HEK293T (cell line): ENCODE measurements around the gene XRCC1.
"Not testable (repeated sequence)": the region's sequence is repeated elsewhere in the genome, so short reads cannot be mapped to it uniquely, and the experiment has no call there.

Experiments
- CTCF ChIA-PET: fragments of 350-600 bp; formaldehyde crosslinking; extraction: SDS; loops from one replicate; lab custom pipeline; 2021; ENCODE audit warnings: antibody characterized with exemption, inconsistent platforms; lab: Yijun Ruan, JAX
- POLR2A ChIA-PET: fragments of 350-600 bp; formaldehyde crosslinking; extraction: SDS; loops from one replicate; lab custom pipeline; 2020; ENCODE audit warnings: antibody characterized with exemption, inconsistent platforms; lab: Yijun Ruan, JAX
- DNase-seq: peaks from one replicate; pipeline ENCODE4 v3.0.0; 2012; ENCODE audit warnings: mixed read lengths; ENCODE audit errors: extremely low spot score
- ARNT ChIP-seq: fragments of 450-650 bp; IDR thresholded peaks from 2 replicates; pipeline ENCODE4 v1.6.1; 2017; ENCODE audit warnings: mild to moderate bottlenecking
- BHLHE40 ChIP-seq: fragments of 450-650 bp; IDR thresholded peaks from 2 replicates; pipeline ENCODE4 v1.6.1; 2016; ENCODE audit warnings: mild to moderate bottlenecking, moderate library complexity, borderline replicate concordance
- CTBP1 ChIP-seq: fragments of 450-650 bp; IDR thresholded peaks from 2 replicates; pipeline ENCODE4 v1.6.1; 2016; ENCODE audit warnings: borderline replicate concordance
- ELF4 ChIP-seq: fragments of 450-650 bp; IDR thresholded peaks from 2 replicates; pipeline ENCODE4 v1.6.1; 2017; ENCODE audit warnings: antibody characterized with exemption
- FOXA1 ChIP-seq: fragments of 450-650 bp; IDR thresholded peaks from 2 replicates; pipeline ENCODE4 v1.6.1; 2016; ENCODE audit warnings: mild to moderate bottlenecking
- FOXK2 ChIP-seq: fragments of 450-650 bp; IDR thresholded peaks from 2 replicates; pipeline ENCODE4 v1.6.1; 2016; ENCODE audit warnings: mild to moderate bottlenecking
- FOXM1 ChIP-seq: fragments of 450-650 bp; IDR thresholded peaks from 2 replicates; pipeline ENCODE4 v1.6.1; 2017; ENCODE audit warnings: mild to moderate bottlenecking, borderline replicate concordance
- HDGF ChIP-seq: fragments of 450-650 bp; IDR thresholded peaks from 2 replicates; pipeline ENCODE4 v1.6.1; 2017; ENCODE audit warnings: antibody characterized with exemption, borderline replicate concordance
- L3MBTL2 ChIP-seq: fragments of 450-650 bp; conservative IDR thresholded peaks from 2 replicates; pipeline ENCODE4 v1.6.1; 2016; ENCODE audit warnings: mild to moderate bottlenecking
- LEF1 ChIP-seq: fragments of 450-650 bp; IDR thresholded peaks from 2 replicates; pipeline ENCODE4 v1.6.1; 2017; ENCODE audit warnings: mild to moderate bottlenecking, borderline replicate concordance
- NFRKB ChIP-seq: fragments of 450-650 bp; IDR thresholded peaks from 2 replicates; pipeline ENCODE4 v1.6.1; 2016; ENCODE audit warnings: mild to moderate bottlenecking, moderate library complexity
- PKNOX1 ChIP-seq: fragments of 450-650 bp; IDR thresholded peaks from 2 replicates; pipeline ENCODE4 v1.6.1; 2016
- SP1 ChIP-seq: fragments of 450-650 bp; IDR thresholded peaks from 2 replicates; pipeline ENCODE4 v1.6.1; 2017
- SUZ12 ChIP-seq: fragments of 450-650 bp; IDR thresholded peaks from 2 replicates; pipeline ENCODE4 v1.6.1; 2016; ENCODE audit warnings: mild to moderate bottlenecking
- TARDBP ChIP-seq: fragments of 450-650 bp; IDR thresholded peaks from 2 replicates; pipeline ENCODE4 v1.6.1; 2016
- ZNF384 ChIP-seq: fragments of 450-650 bp; IDR thresholded peaks from 2 replicates; pipeline ENCODE4 v1.6.1; 2016

XRCC1 gene

GRCh38 chr19:43607238-43608205 is 32.2 kb upstream of the XRCC1 start:
- CTCF ChIA-PET, result no interaction called here
- TF ChIP-seq FOXK2, result no peak
- TF ChIP-seq ARNT, result no peak
- no peak for TF ChIP-seq FOXM1
- TF ChIP-seq PKNOX1, result no peak
- no peak for TF ChIP-seq FOXA1
- TF ChIP-seq L3MBTL2, result no peak
- TF ChIP-seq HDGF, result no peak
- POLR2A ChIA-PET, result no interaction called here
- no peak for DNase-seq

- TF ChIP-seq BHLHE40, result no peak
- no peak for TF ChIP-seq FOXA1
- no peak for TF ChIP-seq ARNT
- no peak for TF ChIP-seq ZNF384
- TF ChIP-seq FOXK2, result no peak
- TF ChIP-seq L3MBTL2, result no peak
- TF ChIP-seq CTBP1, result no peak
- TF ChIP-seq TARDBP, result no peak
- no peak for TF ChIP-seq FOXM1
- no peak for TF ChIP-seq PKNOX1
- TF ChIP-seq HDGF, result no peak
- no peak for TF ChIP-seq SP1
- TF ChIP-seq LEF1, result no peak
- TF ChIP-seq NFRKB, result no peak
- TF ChIP-seq ELF4, result no peak
- no peak for TF ChIP-seq SUZ12
- CTCF ChIA-PET, result no interaction called here
- POLR2A ChIA-PET, result no interaction called here
- DNase-seq, result no peak
Observed at GRCh38 chr19:43606569-43607229, 31.4 kb upstream of the XRCC1 start.

GRCh38 chr19:43605875-43606568 is 30.7 kb upstream of the XRCC1 start:
- DNase-seq, result no peak
- ChIA-PET POLR2A (no interaction called here), CTCF (no interaction called here)
- no peak for TF ChIP-seq BHLHE40
- TF ChIP-seq LEF1, result no peak
- no peak for TF ChIP-seq SUZ12
- no peak for TF ChIP-seq L3MBTL2
- TF ChIP-seq TARDBP, result no peak
- TF ChIP-seq ELF4, result no peak
- no peak for TF ChIP-seq ZNF384
- TF ChIP-seq FOXA1, result no peak
- TF ChIP-seq CTBP1, result no peak
- no peak for TF ChIP-seq ARNT

GRCh38 chr19:43600326-43600725 is 25.0 kb upstream of the XRCC1 start:
- CTCF ChIA-PET, result interaction anchor here (0.7 kb wide), 1 partner anchor 80 kb away, joined by 3 read pairs; no protein-coding TSS in a partner anchor
- POLR2A ChIA-PET, DNase-seq: not testable (repeated sequence)

- CTCF ChIA-PET, result interaction anchor here (0.7 to 0.8 kb wide), 2 partner anchors 79 to 180 kb away, joined by 3 to 6 read pairs; no protein-coding TSS in a partner anchor
- POLR2A ChIA-PET, result no interaction called here
- TF ChIP-seq FOXA1, result no peak
- TF ChIP-seq FOXM1, result no peak
- TF ChIP-seq SP1, result no peak
- TF ChIP-seq SUZ12, result no peak
- no peak for TF ChIP-seq TARDBP
- TF ChIP-seq BHLHE40, result no peak
- TF ChIP-seq L3MBTL2, result no peak
- TF ChIP-seq ELF4, result no peak
- no peak for TF ChIP-seq PKNOX1
- TF ChIP-seq CTBP1, result no peak
- TF ChIP-seq ARNT, result no peak
- TF ChIP-seq HDGF, result no peak
- no peak for TF ChIP-seq ZNF384
- DNase-seq, result no peak
Observed at GRCh38 chr19:43599635-43600295, 24.4 kb upstream of the XRCC1 start.
